GM13977 (cell line): ENCODE results near the gene BANK1.

Experiments used
- DNase-seq: peaks from one replicate; pipeline ENCODE4 v3.0.0; 2012; ENCODE audit warnings: low spot score
- in situ Hi-C: fragments of 300-500 bp; cut with MboI; formaldehyde crosslinking; loops from one replicate; pipeline ENCODE4 v1.12.0; 2022; ENCODE audit warnings: low sequenced_read_pairs, low pct_unique_long_range_greater_than_20kb, mixed read lengths, inconsistent platforms; ENCODE audit not compliant: unreplicated experiment
- TF ChIP-seq, protein P1 (sequence below): IDR thresholded peaks from 2 replicates; pipeline ENCODE4 v1.5.1; 2012; ENCODE audit warnings: mild to moderate bottlenecking, control low read depth; ENCODE audit not compliant: insufficient read depth; ENCODE audit errors: extremely low read depth, missing control alignments

Gene BANK1

DNA sequence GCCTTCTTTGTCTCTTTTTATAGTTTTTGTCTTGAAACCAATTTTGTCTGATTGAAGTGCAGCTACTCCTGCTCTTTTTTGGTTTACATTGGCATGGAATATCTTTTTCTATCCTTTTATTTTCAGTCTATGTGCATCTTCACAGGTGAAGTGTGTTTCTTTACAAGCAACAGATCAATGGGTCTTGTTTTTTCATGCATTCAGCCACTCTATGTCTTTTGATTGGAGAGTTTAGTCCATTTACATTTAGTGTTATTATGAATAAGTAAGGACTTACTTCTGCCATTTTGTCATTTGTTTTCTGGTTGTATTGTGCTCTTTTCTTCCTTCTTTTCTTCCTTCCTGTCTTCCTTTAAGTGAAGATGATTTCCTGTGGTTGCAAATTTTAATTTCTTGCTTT lies 330.3 kb downstream of the BANK1 start:
- in situ Hi-C loops: no loop called here
- DNase-seq: no peak

More for the DNA sequence above, 330.3 kb downstream of the BANK1 start:
- TF ChIP-seq, protein P1, sequence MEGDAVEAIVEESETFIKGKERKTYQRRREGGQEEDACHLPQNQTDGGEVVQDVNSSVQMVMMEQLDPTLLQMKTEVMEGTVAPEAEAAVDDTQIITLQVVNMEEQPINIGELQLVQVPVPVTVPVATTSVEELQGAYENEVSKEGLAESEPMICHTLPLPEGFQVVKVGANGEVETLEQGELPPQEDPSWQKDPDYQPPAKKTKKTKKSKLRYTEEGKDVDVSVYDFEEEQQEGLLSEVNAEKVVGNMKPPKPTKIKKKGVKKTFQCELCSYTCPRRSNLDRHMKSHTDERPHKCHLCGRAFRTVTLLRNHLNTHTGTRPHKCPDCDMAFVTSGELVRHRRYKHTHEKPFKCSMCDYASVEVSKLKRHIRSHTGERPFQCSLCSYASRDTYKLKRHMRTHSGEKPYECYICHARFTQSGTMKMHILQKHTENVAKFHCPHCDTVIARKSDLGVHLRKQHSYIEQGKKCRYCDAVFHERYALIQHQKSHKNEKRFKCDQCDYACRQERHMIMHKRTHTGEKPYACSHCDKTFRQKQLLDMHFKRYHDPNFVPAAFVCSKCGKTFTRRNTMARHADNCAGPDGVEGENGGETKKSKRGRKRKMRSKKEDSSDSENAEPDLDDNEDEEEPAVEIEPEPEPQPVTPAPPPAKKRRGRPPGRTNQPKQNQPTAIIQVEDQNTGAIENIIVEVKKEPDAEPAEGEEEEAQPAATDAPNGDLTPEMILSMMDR: no peak
